ENCODE measurements around the gene LRRK2. TPM values are rescaled to one million over a fixed set of nuclear protein-coding genes. Genes with fewer than 3 reads are reported as not detected.

LRRK2 gene
- total and polyA plus RNA-seq, 2 of the 13 experiments (the other 11 are each of a cell fraction or from before 2014, with no cell fraction given): not detected

DNA sequence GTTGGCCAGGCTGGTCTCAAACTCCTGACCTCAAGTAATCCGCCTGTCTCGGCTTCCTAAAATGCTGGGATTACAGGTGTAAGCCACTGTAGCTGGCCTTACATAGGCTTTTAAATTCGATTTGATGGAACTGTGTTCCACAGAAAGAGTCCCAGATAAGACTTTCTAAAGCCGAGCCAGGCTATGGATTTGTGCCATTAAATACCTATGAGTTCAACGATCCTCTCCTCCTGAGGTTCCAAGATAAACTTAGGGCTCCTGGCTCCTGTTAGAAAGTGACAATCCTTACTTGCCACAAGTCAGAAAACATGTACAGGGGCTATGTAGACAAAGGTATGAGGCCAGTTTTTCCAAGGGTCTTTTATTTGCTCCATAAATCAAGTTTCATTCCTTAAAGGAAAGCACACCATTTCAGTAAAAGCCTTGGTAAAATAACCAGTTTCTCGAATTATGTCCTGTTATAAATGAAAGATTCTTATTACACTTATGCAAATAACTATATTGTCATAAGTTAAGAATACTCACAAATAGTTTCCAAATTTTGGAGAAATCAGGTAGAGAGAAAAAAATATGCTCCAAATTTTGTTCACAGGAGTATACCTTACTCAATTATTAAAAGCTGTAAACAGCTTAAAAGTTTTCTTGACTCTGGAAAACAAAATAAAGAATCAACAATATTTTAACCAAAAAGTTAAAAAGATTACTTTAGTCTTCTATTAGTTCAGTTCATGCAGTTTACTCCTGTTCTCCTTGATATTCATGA, 36.1 kb upstream of the LRRK2 start (continued):
- TF ChIP-seq, protein P1, sequence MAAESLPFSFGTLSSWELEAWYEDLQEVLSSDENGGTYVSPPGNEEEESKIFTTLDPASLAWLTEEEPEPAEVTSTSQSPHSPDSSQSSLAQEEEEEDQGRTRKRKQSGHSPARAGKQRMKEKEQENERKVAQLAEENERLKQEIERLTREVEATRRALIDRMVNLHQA (CRISPR knock-in tag; IDR thresholded peaks at IDR 0.05): no peak

DNA sequence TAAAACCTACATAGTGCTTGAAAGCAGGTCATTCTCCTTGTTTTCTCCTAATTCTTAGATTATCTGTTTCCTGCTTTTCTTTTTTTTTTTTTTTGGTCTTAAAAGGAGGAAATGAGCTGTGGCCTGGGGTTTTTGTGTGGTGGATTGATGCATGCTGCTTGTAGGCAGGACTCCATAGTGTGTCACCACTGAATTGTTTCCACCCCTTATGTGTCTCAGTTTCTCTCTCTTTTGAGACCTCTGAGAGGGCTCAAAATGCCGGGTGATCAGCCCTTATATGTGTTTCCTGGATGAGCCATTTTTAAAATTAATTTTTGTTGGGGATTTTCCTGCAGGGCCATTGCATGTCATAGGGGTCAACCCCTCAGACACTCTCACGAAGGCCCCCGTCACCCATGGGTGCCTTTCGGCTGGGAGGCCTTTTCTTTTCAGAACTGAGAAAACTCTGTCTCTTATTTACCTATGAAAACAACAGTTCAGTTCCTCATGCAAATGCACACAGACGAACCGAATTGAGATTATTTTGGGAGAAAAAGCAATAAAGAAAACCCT, 32.0 kb upstream of the LRRK2 start:
- H3K4me2 ChIP-seq (ENCODE audit: low read depth, low read length): no peak overlapping the region
- intact Hi-C loops (cut with micrococcal nuclease; ENCODE audit: unreplicated experiment) (no loop called here), in situ Hi-C loops (cut with HindIII; ENCODE audit: extremely low pct_ligation_motif_present, low pct_unique_long_range_greater_than_20kb) (no loop called here)
- DNase-seq (ENCODE audit: low spot score) (no peak), ATAC-seq (no peak), FAIRE-seq (no peak)
- under 1% methylated on average over 6 of the region's 6 CpGs for WGBS (ENCODE audit: low lambda C conversion rate)
- CTCF ChIA-PET (ENCODE audit: low intra/inter-chr PET ratio, low total read pairs): no interaction called here
- no peak overlapping the region for H2AFZ ChIP-seq (ENCODE audit: low read length)
- H4K20me1 ChIP-seq (ENCODE audit: insufficient read depth, low read length): no peaks in the 10 kb centered on the region
- no peaks in the 10 kb centered on the region for H3K79me2 ChIP-seq (ENCODE audit: insufficient read depth, low read length)
- no peak overlapping the region for H3K27ac ChIP-seq (ENCODE audit: extremely low read length, insufficient read depth, low read length)
- no peaks in the 10 kb centered on the region for H3K36me3 ChIP-seq (replicated peaks in 1 of 2; ENCODE audit: control insufficient read depth in 1 of 2, insufficient read depth in 2 of 2, low read length in 2 of 2)
- no peak overlapping the region for H3K9ac ChIP-seq (ENCODE audit: insufficient read depth, low read depth, low read length)
- H3K27me3 ChIP-seq (ENCODE audit: control insufficient read depth in 1 of 2, insufficient read depth in 2 of 2, low read length in 2 of 2): no peaks in the 10 kb centered on the region
- H3K9me3 ChIP-seq (ENCODE audit: low read length): peaks cover 10% of the 10 kb centered on the region; the same call in 1 of the 2 replicates
- H3K4me1 ChIP-seq (ENCODE audit: insufficient read depth, low read length): no peaks in the 10 kb centered on the region
- no peak overlapping the region for H3K4me3 ChIP-seq (replicated peaks in 1 of 3; ENCODE audit: insufficient read depth in 1 of 3, low read depth in 2 of 3, low read length in 3 of 3)
- no TSS peak for BruUV-seq (replicated peaks)
- POLR2A ChIA-PET: no interaction called here
- TF ChIP-seq HNRNPLL (IDR thresholded peaks at IDR 0.05; ENCODE audit: low read depth, low read length, poor library complexity, severe bottlenecking) (no peak), CENPX (CRISPR knock-in tag; IDR thresholded peaks at IDR 0.05) (no peak), NFE2L1 (CRISPR knock-in tag; IDR thresholded peaks at IDR 0.05; ENCODE audit: borderline replicate concordance) (no peak), TCF7 (IDR thresholded peaks at IDR 0.05; ENCODE audit: low read depth) (no peak), GATAD1 (CRISPR knock-in tag; IDR thresholded peaks at IDR 0.05) (no peak), ZNF777 (CRISPR knock-in tag; IDR thresholded peaks at IDR 0.05) (no peak)
- TF ChIP-seq, protein P2, sequence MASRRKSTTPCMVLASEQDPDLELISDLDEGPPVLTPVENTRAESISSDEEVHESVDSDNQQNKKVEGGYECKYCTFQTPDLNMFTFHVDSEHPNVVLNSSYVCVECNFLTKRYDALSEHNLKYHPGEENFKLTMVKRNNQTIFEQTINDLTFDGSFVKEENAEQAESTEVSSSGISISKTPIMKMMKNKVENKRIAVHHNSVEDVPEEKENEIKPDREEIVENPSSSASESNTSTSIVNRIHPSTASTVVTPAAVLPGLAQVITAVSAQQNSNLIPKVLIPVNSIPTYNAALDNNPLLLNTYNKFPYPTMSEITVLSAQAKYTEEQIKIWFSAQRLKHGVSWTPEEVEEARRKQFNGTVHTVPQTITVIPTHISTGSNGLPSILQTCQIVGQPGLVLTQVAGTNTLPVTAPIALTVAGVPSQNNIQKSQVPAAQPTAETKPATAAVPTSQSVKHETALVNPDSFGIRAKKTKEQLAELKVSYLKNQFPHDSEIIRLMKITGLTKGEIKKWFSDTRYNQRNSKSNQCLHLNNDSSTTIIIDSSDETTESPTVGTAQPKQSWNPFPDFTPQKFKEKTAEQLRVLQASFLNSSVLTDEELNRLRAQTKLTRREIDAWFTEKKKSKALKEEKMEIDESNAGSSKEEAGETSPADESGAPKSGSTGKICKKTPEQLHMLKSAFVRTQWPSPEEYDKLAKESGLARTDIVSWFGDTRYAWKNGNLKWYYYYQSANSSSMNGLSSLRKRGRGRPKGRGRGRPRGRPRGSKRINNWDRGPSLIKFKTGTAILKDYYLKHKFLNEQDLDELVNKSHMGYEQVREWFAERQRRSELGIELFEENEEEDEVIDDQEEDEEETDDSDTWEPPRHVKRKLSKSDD (CRISPR knock-in tag; IDR thresholded peaks at IDR 0.05; ENCODE audit: low read depth): no peak
- TF ChIP-seq, protein P3, sequence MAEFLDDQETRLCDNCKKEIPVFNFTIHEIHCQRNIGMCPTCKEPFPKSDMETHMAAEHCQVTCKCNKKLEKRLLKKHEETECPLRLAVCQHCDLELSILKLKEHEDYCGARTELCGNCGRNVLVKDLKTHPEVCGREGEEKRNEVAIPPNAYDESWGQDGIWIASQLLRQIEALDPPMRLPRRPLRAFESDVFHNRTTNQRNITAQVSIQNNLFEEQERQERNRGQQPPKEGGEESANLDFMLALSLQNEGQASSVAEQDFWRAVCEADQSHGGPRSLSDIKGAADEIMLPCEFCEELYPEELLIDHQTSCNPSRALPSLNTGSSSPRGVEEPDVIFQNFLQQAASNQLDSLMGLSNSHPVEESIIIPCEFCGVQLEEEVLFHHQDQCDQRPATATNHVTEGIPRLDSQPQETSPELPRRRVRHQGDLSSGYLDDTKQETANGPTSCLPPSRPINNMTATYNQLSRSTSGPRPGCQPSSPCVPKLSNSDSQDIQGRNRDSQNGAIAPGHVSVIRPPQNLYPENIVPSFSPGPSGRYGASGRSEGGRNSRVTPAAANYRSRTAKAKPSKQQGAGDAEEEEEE (CRISPR knock-in tag; IDR thresholded peaks at IDR 0.05; ENCODE audit: borderline replicate concordance): no peak
- TF ChIP-seq, protein P4, sequence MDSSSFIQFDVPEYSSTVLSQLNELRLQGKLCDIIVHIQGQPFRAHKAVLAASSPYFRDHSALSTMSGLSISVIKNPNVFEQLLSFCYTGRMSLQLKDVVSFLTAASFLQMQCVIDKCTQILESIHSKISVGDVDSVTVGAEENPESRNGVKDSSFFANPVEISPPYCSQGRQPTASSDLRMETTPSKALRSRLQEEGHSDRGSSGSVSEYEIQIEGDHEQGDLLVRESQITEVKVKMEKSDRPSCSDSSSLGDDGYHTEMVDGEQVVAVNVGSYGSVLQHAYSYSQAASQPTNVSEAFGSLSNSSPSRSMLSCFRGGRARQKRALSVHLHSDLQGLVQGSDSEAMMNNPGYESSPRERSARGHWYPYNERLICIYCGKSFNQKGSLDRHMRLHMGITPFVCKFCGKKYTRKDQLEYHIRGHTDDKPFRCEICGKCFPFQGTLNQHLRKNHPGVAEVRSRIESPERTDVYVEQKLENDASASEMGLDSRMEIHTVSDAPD (CRISPR knock-in tag; IDR thresholded peaks at IDR 0.05): no peak
- TF ChIP-seq, protein P5, sequence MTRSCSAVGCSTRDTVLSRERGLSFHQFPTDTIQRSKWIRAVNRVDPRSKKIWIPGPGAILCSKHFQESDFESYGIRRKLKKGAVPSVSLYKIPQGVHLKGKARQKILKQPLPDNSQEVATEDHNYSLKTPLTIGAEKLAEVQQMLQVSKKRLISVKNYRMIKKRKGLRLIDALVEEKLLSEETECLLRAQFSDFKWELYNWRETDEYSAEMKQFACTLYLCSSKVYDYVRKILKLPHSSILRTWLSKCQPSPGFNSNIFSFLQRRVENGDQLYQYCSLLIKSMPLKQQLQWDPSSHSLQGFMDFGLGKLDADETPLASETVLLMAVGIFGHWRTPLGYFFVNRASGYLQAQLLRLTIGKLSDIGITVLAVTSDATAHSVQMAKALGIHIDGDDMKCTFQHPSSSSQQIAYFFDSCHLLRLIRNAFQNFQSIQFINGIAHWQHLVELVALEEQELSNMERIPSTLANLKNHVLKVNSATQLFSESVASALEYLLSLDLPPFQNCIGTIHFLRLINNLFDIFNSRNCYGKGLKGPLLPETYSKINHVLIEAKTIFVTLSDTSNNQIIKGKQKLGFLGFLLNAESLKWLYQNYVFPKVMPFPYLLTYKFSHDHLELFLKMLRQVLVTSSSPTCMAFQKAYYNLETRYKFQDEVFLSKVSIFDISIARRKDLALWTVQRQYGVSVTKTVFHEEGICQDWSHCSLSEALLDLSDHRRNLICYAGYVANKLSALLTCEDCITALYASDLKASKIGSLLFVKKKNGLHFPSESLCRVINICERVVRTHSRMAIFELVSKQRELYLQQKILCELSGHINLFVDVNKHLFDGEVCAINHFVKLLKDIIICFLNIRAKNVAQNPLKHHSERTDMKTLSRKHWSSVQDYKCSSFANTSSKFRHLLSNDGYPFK (CRISPR knock-in tag; IDR thresholded peaks at IDR 0.05; ENCODE audit: borderline replicate concordance): no peak
